ENCODE measurements around the gene EFEMP2. TPM values are rescaled to one million over a fixed set of nuclear protein-coding genes. Genes with fewer than 3 reads are reported as not detected.
"Not testable (repeated sequence)": the region's sequence is repeated elsewhere in the genome, so short reads cannot be mapped to it uniquely, and the experiment has no call there.

The EFEMP2 gene
- total and polyA plus RNA-seq, 4 donors, result 34.2 to 67.0 (median 53.8) TPM

GRCh38 chr11:65849771-65850216 is 22.8 kb downstream of the EFEMP2 start:
- peaks cover 13 to 39% (median 15%) of the 10 kb centered on the region in 4 donors for H3K36me3 ChIP-seq (ENCODE audit: control insufficient read depth in 4 of 4, insufficient read depth in 4 of 4, low read length in 4 of 4)
- peaks cover 0 to 6% (median 2%) of the 10 kb centered on the region in 4 donors for H3K9me3 ChIP-seq (ENCODE audit: control insufficient read depth in 4 of 4, insufficient read depth in 3 of 4, low read length in 3 of 4)
- no peak for TF ChIP-seq CTCF (IDR thresholded peaks at IDR 0.05; ENCODE audit: control extremely low read depth, extremely low read depth)
- ATAC-seq (ENCODE audit: insufficient read depth, low FRiP score) (no peak), DNase-seq (no peak)
- H3K4me3 ChIP-seq, result no peak overlapping the region
- 55 to 72% methylated on average over 16 of the region's 16 CpGs for WGBS, 2 donors
- no peaks in the 10 kb centered on the region for H3K27me3 ChIP-seq (ENCODE audit: control insufficient read depth in 3 of 3, insufficient read depth in 3 of 3, low read length in 2 of 3)
- H3K9ac ChIP-seq (ENCODE audit: insufficient read depth in 1 of 2, low read length in 2 of 2), result no peak overlapping the region
- H3K4me1 ChIP-seq (ENCODE audit: control insufficient read depth in 5 of 5, insufficient read depth in 5 of 5, low read length in 5 of 5), result no peaks in the 10 kb centered on the region
- no peak overlapping the region for H3K27ac ChIP-seq (ENCODE audit: low read depth in 1 of 2, low read length in 1 of 2)

- H3K27me3 ChIP-seq (ENCODE audit: control insufficient read depth in 3 of 3, insufficient read depth in 3 of 3, low read length in 2 of 3), result no peaks in the 10 kb centered on the region
- H3K9ac ChIP-seq (ENCODE audit: insufficient read depth in 1 of 2, low read length in 2 of 2), result no peak overlapping the region
- H3K4me1 ChIP-seq (ENCODE audit: control insufficient read depth in 5 of 5, insufficient read depth in 5 of 5, low read length in 5 of 5), result no peaks in the 10 kb centered on the region
- H3K4me3 ChIP-seq, result no peak overlapping the region
- ATAC-seq (ENCODE audit: insufficient read depth, low FRiP score), result no peak
- no peak for TF ChIP-seq CTCF (IDR thresholded peaks at IDR 0.05; ENCODE audit: control extremely low read depth, extremely low read depth)
- no peak overlapping the region for H3K27ac ChIP-seq (ENCODE audit: low read depth in 1 of 2, low read length in 1 of 2)
- H3K36me3 ChIP-seq (ENCODE audit: control insufficient read depth in 4 of 4, insufficient read depth in 4 of 4, low read length in 4 of 4), result peaks cover 9 to 35% (median 11%) of the 10 kb centered on the region in 4 donors
- no peak for DNase-seq
- WGBS, 2 donors, result 67 to 68% methylated on average over 8 of the region's 8 CpGs
- H3K9me3 ChIP-seq (ENCODE audit: control insufficient read depth in 4 of 4, insufficient read depth in 3 of 4, low read length in 3 of 4), result peaks cover 0 to 6% (median 2%) of the 10 kb centered on the region in 4 donors
Measured at GRCh38 chr11:65849366-65849765, 23.2 kb downstream of the EFEMP2 start.

- peaks cover 4 to 28% (median 6%) of the 10 kb centered on the region in 4 donors for H3K36me3 ChIP-seq (ENCODE audit: control insufficient read depth in 4 of 4, insufficient read depth in 4 of 4, low read length in 4 of 4)
- H3K4me1 ChIP-seq (ENCODE audit: control insufficient read depth in 5 of 5, insufficient read depth in 5 of 5, low read length in 5 of 5); ATAC-seq (ENCODE audit: insufficient read depth, low FRiP score); H3K9me3 ChIP-seq (ENCODE audit: control insufficient read depth in 4 of 4, insufficient read depth in 3 of 4, low read length in 3 of 4); H3K27me3 ChIP-seq (ENCODE audit: control insufficient read depth in 3 of 3, insufficient read depth in 3 of 3, low read length in 2 of 3); H3K27ac ChIP-seq (ENCODE audit: low read depth in 1 of 2, low read length in 1 of 2); H3K4me3 ChIP-seq; H3K9ac ChIP-seq (ENCODE audit: insufficient read depth in 1 of 2, low read length in 2 of 2): not testable (repeated sequence)
- peak in 1 of 3 donors; percentile 10 for DNase-seq
- 63 to 66% methylated on average over 7 of the region's 7 CpGs for WGBS, 2 donors
Measured at GRCh38 chr11:65848693-65849092, 23.9 kb downstream of the EFEMP2 start.

GRCh38 chr11:65847746-65848145 is 24.9 kb downstream of the EFEMP2 start:
- H3K9me3 ChIP-seq (ENCODE audit: control insufficient read depth in 4 of 4, insufficient read depth in 3 of 4, low read length in 3 of 4), result peaks cover 0 to 6% (median 2%) of the 10 kb centered on the region in 4 donors
- no peaks in the 10 kb centered on the region for H3K4me1 ChIP-seq (ENCODE audit: control insufficient read depth in 5 of 5, insufficient read depth in 5 of 5, low read length in 5 of 5)
- 74 to 77% methylated on average over 3 of the region's 3 CpGs for WGBS, 2 donors
- H3K36me3 ChIP-seq (ENCODE audit: control insufficient read depth in 4 of 4, insufficient read depth in 4 of 4, low read length in 4 of 4), result peaks cover 0 to 18% (median 2%) of the 10 kb centered on the region in 4 donors
- DNase-seq, result no peak
- ATAC-seq (ENCODE audit: insufficient read depth, low FRiP score), result no peak
- no peak for TF ChIP-seq CTCF (IDR thresholded peaks at IDR 0.05; ENCODE audit: control extremely low read depth, extremely low read depth)
- H3K4me3 ChIP-seq, result no peak overlapping the region
- H3K27ac ChIP-seq (ENCODE audit: low read depth in 1 of 2, low read length in 1 of 2), result no peak overlapping the region
- no peaks in the 10 kb centered on the region for H3K27me3 ChIP-seq (ENCODE audit: control insufficient read depth in 3 of 3, insufficient read depth in 3 of 3, low read length in 2 of 3)
- no peak overlapping the region for H3K9ac ChIP-seq (ENCODE audit: insufficient read depth in 1 of 2, low read length in 2 of 2)
